A673 (cell line): ENCODE measurements around the gene AGER. TPM values are rescaled to one million over a fixed set of nuclear protein-coding genes. Genes with fewer than 3 reads are reported as not detected.
A peak's percentile ranks its signal among the peaks of the same experiment; 100 is the strongest.
"Not testable (repeated sequence)": the region's sequence is repeated elsewhere in the genome, so short reads cannot be mapped to it uniquely, and the experiment has no call there.

Source experiments
- BruUV-seq: library from RNA; stranded (reverse); fragments of 400-500 nt; replicated peaks from 2 replicates; lab custom pipeline; 2021; lab: Mats Ljungman, UMichigan
- CTCF ChIA-PET: fragments of 300-600 bp; sonication (Branson Sonifier 250); formaldehyde crosslinking; loops from one replicate; lab custom pipeline; 2022; ENCODE audit warnings: antibody characterized with exemption; lab: Charles Lee
- POLR2A ChIA-PET: fragments of 300-600 bp; sonication (Branson Sonifier 250); formaldehyde crosslinking; loops from one replicate; lab custom pipeline; 2022; ENCODE audit warnings: antibody characterized with exemption; ENCODE audit not compliant: low non-redundant PET; lab: Charles Lee
- DNase-seq: peaks from one replicate; pipeline ENCODE4 v3.0.0-alpha.2; 2015; ENCODE audit warnings: low spot score
- H3K27ac ChIP-seq: fragments of 200-600 bp; sonication (generic); 2 replicates; pipeline ENCODE4 v1.5.1; 2016; ENCODE audit warnings: mixed run types, low read depth, mild to moderate bottlenecking, mixed read lengths, antibody characterized with exemption, low read length; ENCODE audit not compliant: poor library complexity, severe bottlenecking
- H3K27me3 ChIP-seq: fragments of 200-600 bp; sonication (generic); replicated peaks from 2 replicates; pipeline ENCODE4 v1.6.1; 2017; ENCODE audit warnings: mixed run types, low read depth, mild to moderate bottlenecking, mixed read lengths, antibody characterized with exemption, low read length; ENCODE audit not compliant: insufficient read depth, poor library complexity
- H3K36me3 ChIP-seq: fragments of 200-600 bp; sonication (generic); 2 replicates; pipeline ENCODE4 v1.6.1; 2016; ENCODE audit warnings: mixed run types, mild to moderate bottlenecking, mixed read lengths, antibody characterized with exemption, low read length; ENCODE audit not compliant: insufficient read depth, poor library complexity, severe bottlenecking
- H3K4me1 ChIP-seq: fragments of 200-600 bp; sonication (generic); 2 replicates; pipeline ENCODE4 v1.6.1; 2017; ENCODE audit warnings: mixed run types, mild to moderate bottlenecking, mixed read lengths, antibody characterized with exemption, low read length; ENCODE audit not compliant: insufficient read depth, poor library complexity, severe bottlenecking
- H3K4me3 ChIP-seq: fragments of 200-600 bp; sonication (generic); 2 replicates; pipeline ENCODE4 v1.5.1; 2016; ENCODE audit warnings: low read depth, mixed run types, mild to moderate bottlenecking, mixed read lengths, low read length; ENCODE audit not compliant: poor library complexity, severe bottlenecking
- H3K9me3 ChIP-seq: fragments of 200-600 bp; sonication (generic); 2 replicates; pipeline ENCODE4 v1.6.1; 2016; ENCODE audit warnings: mixed run types, low read depth, mild to moderate bottlenecking, mixed read lengths, antibody characterized with exemption, low read length; ENCODE audit not compliant: poor library complexity, severe bottlenecking
- CTCF ChIP-seq: fragments of 300-800, 200-600 bp; sonication (generic); conservative IDR thresholded peaks from 2 replicates; pipeline ENCODE4 v1.5.1; 2017; ENCODE audit warnings: low read depth, mild to moderate bottlenecking, antibody characterized with exemption, low read length, moderate library complexity, mixed read lengths
- EZH2 ChIP-seq: fragments of 200-600 bp; sonication (generic); IDR thresholded peaks from 2 replicates; pipeline ENCODE4 v1.6.1; 2017; ENCODE audit warnings: borderline replicate concordance, low read depth, mild to moderate bottlenecking, mixed read lengths, antibody characterized with exemption, low read length; ENCODE audit not compliant: poor library complexity, severe bottlenecking
- intact Hi-C: fragments of 100-400 bp; cut with micrococcal nuclease; formaldehyde crosslinking; loops from one replicate; pipeline ENCODE4 v1.10.0; 2022; ENCODE audit not compliant: unreplicated experiment
- total RNA-seq: library from RNA; stranded (reverse); gene quantifications from 2 replicates; pipeline ENCODE4 v1.2.3, GENCODE V29; 2021

AGER gene
- total RNA-seq, 1 experiment from 2014 or later: 13.3 TPM

GRCh38 chr6:32188381-32189068 is 4.5 kb upstream of the AGER start:
- intact Hi-C loops: no loop called here
- Histone ChIP-seq H3K4me3 (peak overlapping the region; percentile 69), H3K4me1 (peaks cover 20% of the 10 kb centered on the region), H3K9me3 (no peaks in the 10 kb centered on the region), H3K27ac (peak overlapping the region; percentile 94), H3K36me3 (peaks cover 27% of the 10 kb centered on the region), H3K27me3 (no peaks in the 10 kb centered on the region)
- no peak for TF ChIP-seq CTCF
- no peak for TF ChIP-seq EZH2
- CTCF ChIA-PET: no interaction called here
- BruUV-seq: no TSS peak
- no peak for DNase-seq
- POLR2A ChIA-PET: no interaction called here

GRCh38 chr6:32187725-32188380 is 3.8 kb upstream of the AGER start:
- Histone ChIP-seq H3K4me3 (peak overlapping the region; percentile 69), H3K36me3 (peaks cover 33% of the 10 kb centered on the region), H3K4me1 (peaks cover 18% of the 10 kb centered on the region), H3K27ac (peak overlapping the region; percentile 94)
- H3K27me3 ChIP-seq, H3K9me3 ChIP-seq, DNase-seq, POLR2A ChIA-PET, intact Hi-C loops, BruUV-seq, CTCF ChIA-PET: not testable (repeated sequence)

- H3K4me1 ChIP-seq: peaks cover 11% of the 10 kb centered on the region
- no peaks in the 10 kb centered on the region for H3K9me3 ChIP-seq
- ChIA-PET POLR2A (no interaction called here), CTCF (no interaction called here)
- TF ChIP-seq EZH2: no peak
- TF ChIP-seq CTCF: no peak
- peak overlapping the region; percentile 32 for H3K27ac ChIP-seq
- peaks cover 39% of the 10 kb centered on the region for H3K36me3 ChIP-seq
- intact Hi-C loops: no loop called here
- no peaks in the 10 kb centered on the region for H3K27me3 ChIP-seq
- no TSS peak for BruUV-seq
- no peak overlapping the region for H3K4me3 ChIP-seq
- DNase-seq: no peak
Measured at GRCh38 chr6:32187009-32187709, 3.1 kb upstream of the AGER start.

GRCh38 chr6:32186151-32186840 is 2.2 kb upstream of the AGER start:
- H3K27ac ChIP-seq: peak overlapping the region; percentile 42

GRCh38 chr6:32185681-32186131 is 1.7 kb upstream of the AGER start:
- BruUV-seq, H3K4me1 ChIP-seq, intact Hi-C loops, H3K4me3 ChIP-seq, H3K9me3 ChIP-seq, H3K27me3 ChIP-seq: not testable (repeated sequence)
- H3K36me3 ChIP-seq: peaks cover 45% of the 10 kb centered on the region
- CTCF ChIA-PET: interaction anchor here (0.6 kb wide), 2 partner anchors 644 to 1859 kb away, joined by 4 to 6 read pairs; no protein-coding TSS in a partner anchor
- peak; percentile 90 for DNase-seq
- peak overlapping the region; percentile 42 for H3K27ac ChIP-seq
- POLR2A ChIA-PET: interaction anchor here (0.6 to 0.7 kb wide), 2 partner anchors 1114 to 1455 kb away, joined by 3 to 8 read pairs; no protein-coding TSS in a partner anchor

More at GRCh38 chr6:32186151-32186840, 2.2 kb upstream of the AGER start:
- H3K36me3 ChIP-seq: peaks cover 43% of the 10 kb centered on the region
- POLR2A ChIA-PET: interaction anchor here (0.7 kb wide), 1 partner anchor 1455 kb away, joined by 8 read pairs; no protein-coding TSS in a partner anchor
- H3K9me3 ChIP-seq, BruUV-seq, H3K4me1 ChIP-seq, H3K4me3 ChIP-seq, DNase-seq, H3K27me3 ChIP-seq, intact Hi-C loops, CTCF ChIA-PET: not testable (repeated sequence)
